ENCODE data around the gene ZNF831.

ZNF831 gene

GRCh38 chr20:59148701-59149493 lies 14.7 kb upstream of the ZNF831 start:
- Histone ChIP-seq H3K79me1 (replicated peaks; ENCODE audit: low read length, poor library complexity, severe bottlenecking) (no peaks in the 10 kb centered on the region), H2BK15ac (ENCODE audit: low read depth, poor library complexity, severe bottlenecking) (no peak overlapping the region), H3K4me1 (ENCODE audit: control insufficient read depth, insufficient read depth, low read depth, low read length) (no peaks in the 10 kb centered on the region), H2BK12ac (ENCODE audit: low read length in 2 of 2) (no peak overlapping the region), H3K36me3 (ENCODE audit: control insufficient read depth in 1 of 2, insufficient read depth in 2 of 2, low read depth in 1 of 2, low read length in 2 of 2) (no peaks in the 10 kb centered on the region), H2BK5ac (ENCODE audit: low read depth, low read length, poor library complexity, severe bottlenecking) (no peak overlapping the region), H3K9me3 (ENCODE audit: control insufficient read depth, low read length) (no peaks in the 10 kb centered on the region), H3K27ac (ENCODE audit: low read length, poor library complexity, severe bottlenecking) (no peak overlapping the region), H3K23ac (ENCODE audit: low read length in 2 of 2) (no peak overlapping the region), H4K91ac (ENCODE audit: low read length) (no peak overlapping the region), H3K27me3 (ENCODE audit: control insufficient read depth in 1 of 2, insufficient read depth in 1 of 2, low read length in 2 of 2) (peaks cover 0 to 3% of the 10 kb centered on the region in 2 experiments), H2AFZ (ENCODE audit: low read depth, low read length) (no peak overlapping the region), H2AK5ac (ENCODE audit: low read length, severe bottlenecking) (no peak overlapping the region), H4K8ac (ENCODE audit: low read length) (no peak overlapping the region), H3K9ac (ENCODE audit: low read length) (no peak overlapping the region), H3K14ac (ENCODE audit: low read length in 2 of 2) (no peak overlapping the region), H3K18ac (ENCODE audit: low read depth in 1 of 2, low read length in 2 of 2) (no peak overlapping the region), H3K4ac (ENCODE audit: low read depth in 1 of 2, low read length in 2 of 2) (no peak overlapping the region), H2BK120ac (ENCODE audit: low read depth, low read length) (no peak overlapping the region), H3K4me2 (ENCODE audit: low read length, poor library complexity, severe bottlenecking) (no peak overlapping the region), H3K4me3 (ENCODE audit: insufficient read depth in 1 of 2, low read depth in 1 of 2, low read length in 2 of 2) (no peak overlapping the region)
- no peak for DNase-seq
- WGBS = 70% methylated on average over 7 of the region's 9 CpGs

GRCh38 chr20:59149678-59150504 lies 13.7 kb upstream of the ZNF831 start:
- no peak overlapping the region for H2BK15ac ChIP-seq (ENCODE audit: low read depth, poor library complexity, severe bottlenecking)
- no peak overlapping the region for H3K23ac ChIP-seq (ENCODE audit: low read length in 2 of 2)
- H3K4ac ChIP-seq (ENCODE audit: low read depth in 1 of 2, low read length in 2 of 2) = no peak overlapping the region
- no peaks in the 10 kb centered on the region for H3K79me1 ChIP-seq (replicated peaks; ENCODE audit: low read length, poor library complexity, severe bottlenecking)
- no peak overlapping the region for H4K91ac ChIP-seq (ENCODE audit: low read length)
- no peak overlapping the region for H2AFZ ChIP-seq (ENCODE audit: low read depth, low read length)
- H2BK5ac ChIP-seq (ENCODE audit: low read depth, low read length, poor library complexity, severe bottlenecking) = no peak overlapping the region
- peaks cover 0 to 12% of the 10 kb centered on the region in 2 experiments for H3K27me3 ChIP-seq (ENCODE audit: control insufficient read depth in 1 of 2, insufficient read depth in 1 of 2, low read length in 2 of 2)
- H3K4me1 ChIP-seq (ENCODE audit: control insufficient read depth, insufficient read depth, low read depth, low read length) = no peaks in the 10 kb centered on the region
- H3K14ac ChIP-seq (ENCODE audit: low read length in 2 of 2) = no peak overlapping the region
- H4K8ac ChIP-seq (ENCODE audit: low read length) = no peak overlapping the region
- H3K4me2 ChIP-seq (ENCODE audit: low read length, poor library complexity, severe bottlenecking) = no peak overlapping the region
- H3K18ac ChIP-seq (ENCODE audit: low read depth in 1 of 2, low read length in 2 of 2) = no peak overlapping the region
- WGBS = 64% methylated on average over 16 of the region's 18 CpGs
- H3K9me3 ChIP-seq (ENCODE audit: control insufficient read depth, low read length) = no peaks in the 10 kb centered on the region
- H2BK120ac ChIP-seq (ENCODE audit: low read depth, low read length) = no peak overlapping the region
- DNase-seq = no peak
- H2AK5ac ChIP-seq (ENCODE audit: low read length, severe bottlenecking) = no peak overlapping the region
- no peaks in the 10 kb centered on the region for H3K36me3 ChIP-seq (ENCODE audit: control insufficient read depth in 1 of 2, insufficient read depth in 2 of 2, low read depth in 1 of 2, low read length in 2 of 2)
- no peak overlapping the region for H2BK12ac ChIP-seq (ENCODE audit: low read length in 2 of 2)
- H3K4me3 ChIP-seq (ENCODE audit: insufficient read depth in 1 of 2, low read depth in 1 of 2, low read length in 2 of 2) = no peak overlapping the region
- H3K27ac ChIP-seq (ENCODE audit: low read length, poor library complexity, severe bottlenecking) = no peak overlapping the region
- no peak overlapping the region for H3K9ac ChIP-seq (ENCODE audit: low read length)

DNA sequence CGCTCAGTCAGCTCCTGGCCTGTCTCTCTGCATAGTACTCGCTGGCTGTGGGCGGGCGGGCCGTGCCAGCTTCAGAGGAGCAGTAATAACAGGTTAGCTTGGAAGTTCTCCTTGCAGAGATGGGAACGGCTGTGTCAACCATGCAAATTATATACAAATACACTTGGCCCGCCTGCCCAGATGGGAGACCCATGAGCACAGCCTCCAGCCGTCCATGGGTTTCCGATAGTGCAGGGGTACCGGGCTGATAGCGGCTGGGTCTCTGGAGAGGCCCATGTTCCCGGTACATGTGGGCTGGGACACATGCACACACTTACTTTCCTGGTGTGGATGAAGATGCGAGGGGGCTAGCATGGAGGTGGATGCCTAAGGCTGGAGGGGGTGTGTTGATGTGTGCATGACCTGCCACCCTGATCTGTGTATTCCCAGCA lies 12.8 kb upstream of the ZNF831 start:
- Histone ChIP-seq H3K23ac (ENCODE audit: low read length in 2 of 2) (no peak overlapping the region), H3K4me2 (ENCODE audit: low read length, poor library complexity, severe bottlenecking) (no peak overlapping the region), H4K8ac (ENCODE audit: low read length) (no peak overlapping the region), H3K4me3 (ENCODE audit: insufficient read depth in 1 of 2, low read depth in 1 of 2, low read length in 2 of 2) (no peak overlapping the region), H3K9ac (ENCODE audit: low read length) (no peak overlapping the region), H3K9me3 (ENCODE audit: control insufficient read depth, low read length) (no peaks in the 10 kb centered on the region), H2BK5ac (ENCODE audit: low read depth, low read length, poor library complexity, severe bottlenecking) (no peak overlapping the region), H3K18ac (ENCODE audit: low read depth in 1 of 2, low read length in 2 of 2) (no peak overlapping the region), H2AK5ac (ENCODE audit: low read length, severe bottlenecking) (no peak overlapping the region), H3K27me3 (ENCODE audit: control insufficient read depth in 1 of 2, insufficient read depth in 1 of 2, low read length in 2 of 2) (peaks cover 0 to 13% of the 10 kb centered on the region in 2 experiments), H2BK120ac (ENCODE audit: low read depth, low read length) (no peak overlapping the region), H2BK12ac (ENCODE audit: low read length in 2 of 2) (no peak overlapping the region), H3K4me1 (ENCODE audit: control insufficient read depth, insufficient read depth, low read depth, low read length) (no peaks in the 10 kb centered on the region), H3K14ac (ENCODE audit: low read length in 2 of 2) (no peak overlapping the region), H3K36me3 (ENCODE audit: control insufficient read depth in 1 of 2, insufficient read depth in 2 of 2, low read depth in 1 of 2, low read length in 2 of 2) (no peaks in the 10 kb centered on the region), H2AFZ (ENCODE audit: low read depth, low read length) (no peak overlapping the region), H3K79me1 (replicated peaks; ENCODE audit: low read length, poor library complexity, severe bottlenecking) (no peaks in the 10 kb centered on the region), H4K91ac (ENCODE audit: low read length) (no peak overlapping the region), H3K27ac (ENCODE audit: low read length, poor library complexity, severe bottlenecking) (no peak overlapping the region), H2BK15ac (ENCODE audit: low read depth, poor library complexity, severe bottlenecking) (no peak overlapping the region), H3K4ac (ENCODE audit: low read depth in 1 of 2, low read length in 2 of 2) (no peak overlapping the region)
- 91% methylated on average over 13 of the region's 13 CpGs for WGBS
- DNase-seq = no peak

- no peak overlapping the region for H2BK12ac ChIP-seq (ENCODE audit: low read length in 2 of 2)
- H3K9ac ChIP-seq (ENCODE audit: low read length) = no peak overlapping the region
- no peak overlapping the region for H3K18ac ChIP-seq (ENCODE audit: low read depth in 1 of 2, low read length in 2 of 2)
- H2AFZ ChIP-seq (ENCODE audit: low read depth, low read length) = no peak overlapping the region
- H3K79me1 ChIP-seq (replicated peaks; ENCODE audit: low read length, poor library complexity, severe bottlenecking) = no peaks in the 10 kb centered on the region
- no peaks in the 10 kb centered on the region for H3K9me3 ChIP-seq (ENCODE audit: control insufficient read depth, low read length)
- no peak overlapping the region for H3K14ac ChIP-seq (ENCODE audit: low read length in 2 of 2)
- H3K23ac ChIP-seq (ENCODE audit: low read length in 2 of 2) = no peak overlapping the region
- no peak overlapping the region for H2BK15ac ChIP-seq (ENCODE audit: low read depth, poor library complexity, severe bottlenecking)
- 74% methylated on average over 9 of the region's 9 CpGs for WGBS
- H3K4me2 ChIP-seq (ENCODE audit: low read length, poor library complexity, severe bottlenecking) = no peak overlapping the region
- peaks cover 0 to 13% of the 10 kb centered on the region in 2 experiments for H3K27me3 ChIP-seq (ENCODE audit: control insufficient read depth in 1 of 2, insufficient read depth in 1 of 2, low read length in 2 of 2)
- H3K27ac ChIP-seq (ENCODE audit: low read length, poor library complexity, severe bottlenecking) = no peak overlapping the region
- no peak overlapping the region for H3K4ac ChIP-seq (ENCODE audit: low read depth in 1 of 2, low read length in 2 of 2)
- no peaks in the 10 kb centered on the region for H3K36me3 ChIP-seq (ENCODE audit: control insufficient read depth in 1 of 2, insufficient read depth in 2 of 2, low read depth in 1 of 2, low read length in 2 of 2)
- no peak overlapping the region for H2BK5ac ChIP-seq (ENCODE audit: low read depth, low read length, poor library complexity, severe bottlenecking)
- DNase-seq = no peak
- no peak overlapping the region for H3K4me3 ChIP-seq (ENCODE audit: insufficient read depth in 1 of 2, low read depth in 1 of 2, low read length in 2 of 2)
- H4K91ac ChIP-seq (ENCODE audit: low read length) = no peak overlapping the region
- H2BK120ac ChIP-seq (ENCODE audit: low read depth, low read length) = no peak overlapping the region
- no peak overlapping the region for H4K8ac ChIP-seq (ENCODE audit: low read length)
- H2AK5ac ChIP-seq (ENCODE audit: low read length, severe bottlenecking) = no peak overlapping the region
- no peaks in the 10 kb centered on the region for H3K4me1 ChIP-seq (ENCODE audit: control insufficient read depth, insufficient read depth, low read depth, low read length)
Measured at GRCh38 chr20:59151391-59151790, 12.2 kb upstream of the ZNF831 start.
